Right ventricle myocardium inferior (tissue), 1 donor: ENCODE data around the gene CAPS2. TPM values are rescaled to one million over a fixed set of nuclear protein-coding genes. Genes with fewer than 3 reads are reported as not detected.

Experiments
- total RNA-seq: library from RNA; stranded (reverse); fragmentation: NEBNext Ultra II Directional; extraction: Animal tissue kit (Norgen Biotek cat#: 25700); gene quantifications from one replicate; pipeline ENCODE4 v1.2.1, GENCODE V29; 2021
- donor health status: DM: no; HTN: yes; CAD: no; lungs with severe emphysema.

Gene CAPS2
- total RNA-seq, 1 donor from 2014 or later, result 11.4 TPM

Other genes with a start within 250 kb of the CAPS2 start
- not detected for gene KCNC2, start 120.5 kb downstream of the CAPS2 start, total RNA-seq
- not detected for gene GLIPR1L1, start 4.3 kb upstream of the CAPS2 start, total RNA-seq
- gene GLIPR1L2, start 60.8 kb upstream of the CAPS2 start, total RNA-seq, result 1.4 TPM
- gene GLIPR1, start 150.4 kb upstream of the CAPS2 start, total RNA-seq, result 12.2 TPM
- 31.1 TPM for gene KRR1, start 181.3 kb upstream of the CAPS2 start, total RNA-seq